Sigmoid colon (tissue), 4 donors: ENCODE results near the gene CDC6.
A peak's percentile ranks its signal among the peaks of the same experiment; 100 is the strongest.

Experiments used
- POLR2AphosphoS5 ChIP-seq, 4 donors: sonication (generic); formaldehyde crosslinking; IDR thresholded peaks; one replicate each; pipeline ENCODE4 v1.6.1; 2017; ENCODE audit warnings: antibody characterized with exemption in 4 of 4
- TF ChIP-seq, protein P1 (sequence below), 4 experiments: fragments of 450-650 bp in 3 of 4; fragments of 200-600 bp in 1 of 4; IDR thresholded peaks; one replicate each; pipeline ENCODE4 v1.5.1; 2016 to 2019; ENCODE audit warnings: antibody characterized with exemption in 4 of 4, mild to moderate bottlenecking in 3 of 4, moderate library complexity in 2 of 4

DNA sequence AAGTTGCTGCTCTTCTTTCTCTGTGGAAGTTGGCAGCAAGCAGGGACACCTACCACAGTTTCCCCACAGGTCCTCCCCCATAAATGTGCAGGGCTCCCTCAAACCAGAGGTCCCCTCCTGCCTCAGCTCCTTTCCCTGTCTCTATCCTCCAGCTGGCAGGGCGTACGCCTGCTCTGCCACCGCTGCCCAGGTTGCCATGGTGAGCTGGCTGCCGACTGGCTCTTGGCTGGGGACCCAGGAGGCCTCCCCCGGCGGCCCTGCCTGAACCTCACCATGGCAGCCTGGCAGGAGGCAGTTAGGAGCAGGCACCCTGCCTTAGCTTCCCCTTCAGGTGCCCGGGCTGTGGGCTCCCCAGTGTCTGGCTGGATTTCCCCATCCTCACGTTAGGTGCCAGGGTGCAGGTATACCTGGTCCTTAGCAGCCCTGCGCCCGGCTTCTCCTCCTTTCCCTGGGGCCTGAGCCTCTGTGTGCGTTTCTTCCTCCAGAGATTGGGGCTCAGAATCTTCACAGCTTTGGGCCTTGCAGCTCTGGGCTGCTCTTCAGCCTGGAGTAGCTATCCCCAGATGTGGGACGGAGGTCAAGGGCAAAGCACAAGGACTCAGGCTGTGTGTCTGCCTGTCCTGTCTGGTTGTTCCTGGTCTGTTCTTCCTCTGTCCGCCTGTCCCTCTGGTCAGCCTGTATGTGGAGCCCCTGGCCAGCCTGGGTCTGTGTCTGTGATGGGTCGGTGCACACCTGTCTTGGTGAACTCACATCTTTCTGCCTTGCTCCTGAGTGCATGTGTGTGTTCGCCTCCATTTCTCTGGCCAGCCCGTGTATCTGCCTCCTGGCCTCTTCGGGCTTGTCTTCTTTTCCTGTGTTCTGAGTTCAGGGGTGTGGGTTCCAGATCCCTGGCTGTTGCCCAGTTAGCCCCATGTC lies 61.1 kb downstream of the CDC6 start:
- TF ChIP-seq, protein P1, sequence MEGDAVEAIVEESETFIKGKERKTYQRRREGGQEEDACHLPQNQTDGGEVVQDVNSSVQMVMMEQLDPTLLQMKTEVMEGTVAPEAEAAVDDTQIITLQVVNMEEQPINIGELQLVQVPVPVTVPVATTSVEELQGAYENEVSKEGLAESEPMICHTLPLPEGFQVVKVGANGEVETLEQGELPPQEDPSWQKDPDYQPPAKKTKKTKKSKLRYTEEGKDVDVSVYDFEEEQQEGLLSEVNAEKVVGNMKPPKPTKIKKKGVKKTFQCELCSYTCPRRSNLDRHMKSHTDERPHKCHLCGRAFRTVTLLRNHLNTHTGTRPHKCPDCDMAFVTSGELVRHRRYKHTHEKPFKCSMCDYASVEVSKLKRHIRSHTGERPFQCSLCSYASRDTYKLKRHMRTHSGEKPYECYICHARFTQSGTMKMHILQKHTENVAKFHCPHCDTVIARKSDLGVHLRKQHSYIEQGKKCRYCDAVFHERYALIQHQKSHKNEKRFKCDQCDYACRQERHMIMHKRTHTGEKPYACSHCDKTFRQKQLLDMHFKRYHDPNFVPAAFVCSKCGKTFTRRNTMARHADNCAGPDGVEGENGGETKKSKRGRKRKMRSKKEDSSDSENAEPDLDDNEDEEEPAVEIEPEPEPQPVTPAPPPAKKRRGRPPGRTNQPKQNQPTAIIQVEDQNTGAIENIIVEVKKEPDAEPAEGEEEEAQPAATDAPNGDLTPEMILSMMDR (IDR thresholded peaks at IDR 0.05), result no peak
- TF ChIP-seq POLR2AphosphoS5 (IDR thresholded peaks at IDR 0.05), result peak; percentile 5 to 30 (median 10)
